ENCODE data around the gene ZNF70.

ZNF70 gene

GRCh38 chr22:23716811-23717801 is 33.8 kb downstream of the ZNF70 start:
- peak; percentile 88 for DNase-seq

- no peak for DNase-seq
Measured at GRCh38 chr22:23715806-23716375, 35.0 kb downstream of the ZNF70 start.

GRCh38 chr22:23714596-23715578 is 36.0 kb downstream of the ZNF70 start:
- DNase-seq: no peak

- DNase-seq: no peak
Measured at GRCh38 chr22:23713696-23714595, 37.0 kb downstream of the ZNF70 start.

GRCh38 chr22:23712256-23712655 is 38.7 kb downstream of the ZNF70 start:
- DNase-seq: no peak

GRCh38 chr22:23709107-23709506 is 41.8 kb downstream of the ZNF70 start:
- peak; percentile 53 for DNase-seq

- no peak for DNase-seq
Measured at GRCh38 chr22:23708270-23708669, 42.6 kb downstream of the ZNF70 start.

- no peak for DNase-seq
Measured at GRCh38 chr22:23705358-23705757, 45.6 kb downstream of the ZNF70 start.

GRCh38 chr22:23704829-23705228 is 46.1 kb downstream of the ZNF70 start:
- no peak for DNase-seq

- DNase-seq: no peak
Measured at GRCh38 chr22:23704062-23704461, 46.9 kb downstream of the ZNF70 start.

- DNase-seq: no peak
Measured at GRCh38 chr22:23700706-23701105, 50.2 kb downstream of the ZNF70 start.

- DNase-seq: no peak
Measured at GRCh38 chr22:23698673-23699235, 52.2 kb downstream of the ZNF70 start.

GRCh38 chr22:23698094-23698493 is 52.8 kb downstream of the ZNF70 start:
- no peak for DNase-seq

GRCh38 chr22:23697031-23697970 is 53.6 kb downstream of the ZNF70 start:
- DNase-seq: no peak

- no peak for DNase-seq
Measured at GRCh38 chr22:23696326-23696851, 54.5 kb downstream of the ZNF70 start.

- no peak for DNase-seq
Measured at GRCh38 chr22:23695571-23696325, 55.2 kb downstream of the ZNF70 start.

GRCh38 chr22:23695141-23695540 is 55.8 kb downstream of the ZNF70 start:
- no peak for DNase-seq

- DNase-seq: no peak
Measured at GRCh38 chr22:23693979-23694680, 56.8 kb downstream of the ZNF70 start.

All from fibroblast of skin of abdomen (primary cell).